Aorta (tissue), 5 donors: ENCODE results near the gene ADAM17. TPM values are rescaled to one million over a fixed set of nuclear protein-coding genes. Genes with fewer than 3 reads are reported as not detected.

ENCODE experiments used
- ATAC-seq: fragments of 200-7000 bp; cut with Tn5 transposase; one replicate; pipeline ENCODE4 v1.9.1; 2022; ENCODE audit warnings: moderate library complexity; ENCODE audit not compliant: low FRiP score
- DNase-seq, 2 donors: peaks; one replicate each; pipeline ENCODE4 v3.0.0-alpha.2; 2020
- H3K27ac ChIP-seq, 2 donors: one replicate each; pipeline ENCODE4 v1.5.1; 2013; ENCODE audit warnings: low read length in 2 of 2, mild to moderate bottlenecking in 2 of 2, moderate library complexity in 2 of 2, control low read depth in 1 of 2, inconsistent platforms in 1 of 2, low read depth in 1 of 2
- H3K27me3 ChIP-seq, 2 donors: one replicate each; pipeline ENCODE4 v1.6.1; 2013; ENCODE audit warnings: control low read depth in 1 of 2, low read length in 1 of 2, mild to moderate bottlenecking in 1 of 2, moderate library complexity in 1 of 2; ENCODE audit not compliant: insufficient read depth in 2 of 2, control insufficient read depth in 1 of 2
- H3K36me3 ChIP-seq, 2 donors: one replicate each; pipeline ENCODE4 v1.6.1; 2013; ENCODE audit warnings: control low read depth in 1 of 2, low read length in 1 of 2, mild to moderate bottlenecking in 1 of 2; ENCODE audit not compliant: insufficient read depth in 2 of 2, control insufficient read depth in 1 of 2
- H3K4me1 ChIP-seq, 2 donors: one replicate each; pipeline ENCODE4 v1.6.1; 2013; ENCODE audit warnings: low read length in 2 of 2, control low read depth in 1 of 2, mild to moderate bottlenecking in 1 of 2, moderate library complexity in 1 of 2; ENCODE audit not compliant: insufficient read depth in 2 of 2, control insufficient read depth in 1 of 2
- H3K4me3 ChIP-seq, 2 donors: one replicate each; pipeline ENCODE4 v1.5.1; 2013; ENCODE audit warnings: low read length in 2 of 2, control low read depth in 1 of 2, mild to moderate bottlenecking in 1 of 2
- H3K9me3 ChIP-seq: one replicate; pipeline ENCODE4 v1.6.1; 2013; ENCODE audit warnings: mild to moderate bottlenecking, low read length; ENCODE audit not compliant: control insufficient read depth
- WGBS, 2 donors: extraction: QIAGEN DNeasy Blood & Tissue Kit; methylation state at CpG; one replicate each; pipeline ENCODE4 v1.1.7; 2013; 5-methylcytosine and 5-hydroxymethylcytosine counted together
- intact Hi-C, 2 donors: fragments of 100-400 bp; cut with DNase I; formaldehyde crosslinking; loops; one replicate each; pipeline versions ENCODE4 v1.14.2 to v1.15.0; 2022
- polyA plus RNA-seq, 2 donors: library from polyadenylated mRNA; stranded (reverse); fragments of 200-250 nt; gene quantifications; one replicate each; pipeline ENCODE4 v1.2.3, GENCODE V29; 2013
- total RNA-seq, 2 donors: library from RNA; stranded (reverse); fragmentation: NEBNext Ultra II Directional; extraction: Animal tissue kit (Norgen Biotek cat#: 25700); gene quantifications; one replicate each; pipeline ENCODE4 v1.2.1, GENCODE V29; 2021
- donor health status: healthy with polysubstance abuse.
- donor health status: Bipolar disorder and iron deficiency.
- donor health status: DM: no; HTN: no; CAD: no.
- donor health status: DM: no; HTN: no; CAD: no.
- donor health status: DM: yes; HTN: yes; CAD: no.

Gene ADAM17
- total and polyA plus RNA-seq, 4 donors: 5.4 to 47.0 (median 26.8) TPM

DNA sequence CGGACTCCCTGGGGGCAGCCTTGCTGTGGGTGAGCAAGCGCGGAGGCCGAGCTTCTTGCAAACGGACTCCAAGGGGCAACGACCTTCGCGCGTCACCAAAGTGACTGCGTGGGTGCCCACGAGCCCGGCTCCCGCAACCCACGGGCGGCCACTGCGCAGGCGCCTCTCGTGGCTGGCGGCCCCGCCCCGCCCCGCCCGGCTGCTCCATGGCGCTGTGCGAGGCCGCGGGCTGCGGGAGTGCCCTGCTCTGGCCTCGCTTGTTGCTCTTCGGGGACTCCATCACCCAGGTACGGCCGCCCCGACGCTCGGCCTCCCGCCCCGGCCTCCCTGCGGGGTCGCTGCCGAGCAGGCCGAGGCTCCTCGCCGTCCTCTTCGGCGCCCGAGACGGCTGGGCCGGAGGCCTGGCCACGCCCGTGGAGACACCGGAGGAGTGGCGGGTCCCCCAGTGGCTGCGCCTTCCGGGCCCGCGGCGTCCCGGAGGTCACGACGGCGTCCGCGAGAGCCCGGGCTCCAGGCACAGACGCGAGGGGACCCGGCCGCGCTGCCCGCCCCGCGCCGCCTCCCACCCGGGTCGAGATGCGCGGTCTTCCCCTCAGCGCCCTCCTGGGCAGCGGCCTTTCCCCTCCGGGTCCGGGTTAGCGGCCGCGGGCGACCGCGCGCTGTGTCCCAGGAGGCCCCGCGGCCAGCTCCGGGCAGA, 81.1 kb downstream of the ADAM17 start, which contains the start of gene IAH1:
Gene IAH1, plus strand, starts transcription at position 191 of the 697 bp plus-strand sequence. Its CDS starts 16 bp downstream, at position 207.
- DNase-seq: peak; percentile 75 to 90
- 0 to 1% methylated on average over 44 to 91 of the region's 91 CpGs for WGBS, 2 donors
- H3K27ac ChIP-seq: peak within 1 kb of the TSS; percentile 8 to 66
- intact Hi-C loops: loop anchor here in 1 of 2 donors (5.0 kb wide), 2 partner anchors 52 to 158 kb away; partner anchors contain the start of genes CPSF3, ITGB1BP1 and YWHAQ
- no peaks in the 10 kb centered on the region for H3K9me3 ChIP-seq
- H3K36me3 ChIP-seq: no peaks in the 10 kb centered on the region
- H3K4me3 ChIP-seq: peak within 1 kb of the TSS; percentile 60 to 67
- peaks cover 0 to 3% of the 10 kb centered on the region in 2 donors for H3K4me1 ChIP-seq
- H3K27me3 ChIP-seq: no peaks in the 10 kb centered on the region
- ATAC-seq: peak; percentile 88

- DNase-seq (peak in 1 of 2 donors; percentile 70), ATAC-seq (peak; percentile 65)
- peaks cover 0 to 3% of the 10 kb centered on the region in 2 donors for H3K4me1 ChIP-seq
- H3K4me3 ChIP-seq: peak overlapping the region; percentile 20 to 60
- peak overlapping the region in 1 of 2 donors; percentile 38 for H3K27ac ChIP-seq
- H3K9me3 ChIP-seq: no peaks in the 10 kb centered on the region
- H3K36me3 ChIP-seq: no peaks in the 10 kb centered on the region
- H3K27me3 ChIP-seq: no peaks in the 10 kb centered on the region
- intact Hi-C loops: loop anchor here in 1 of 2 donors (5.0 kb wide), 2 partner anchors 52 to 158 kb away; partner anchors contain the start of genes CPSF3, ITGB1BP1 and YWHAQ
- 5% methylated on average over 39 of the region's 39 CpGs for WGBS, 2 donors
These were observed 81.7 kb downstream of the ADAM17 start for GRCh38 chr2:9473985-9474360.

DNA sequence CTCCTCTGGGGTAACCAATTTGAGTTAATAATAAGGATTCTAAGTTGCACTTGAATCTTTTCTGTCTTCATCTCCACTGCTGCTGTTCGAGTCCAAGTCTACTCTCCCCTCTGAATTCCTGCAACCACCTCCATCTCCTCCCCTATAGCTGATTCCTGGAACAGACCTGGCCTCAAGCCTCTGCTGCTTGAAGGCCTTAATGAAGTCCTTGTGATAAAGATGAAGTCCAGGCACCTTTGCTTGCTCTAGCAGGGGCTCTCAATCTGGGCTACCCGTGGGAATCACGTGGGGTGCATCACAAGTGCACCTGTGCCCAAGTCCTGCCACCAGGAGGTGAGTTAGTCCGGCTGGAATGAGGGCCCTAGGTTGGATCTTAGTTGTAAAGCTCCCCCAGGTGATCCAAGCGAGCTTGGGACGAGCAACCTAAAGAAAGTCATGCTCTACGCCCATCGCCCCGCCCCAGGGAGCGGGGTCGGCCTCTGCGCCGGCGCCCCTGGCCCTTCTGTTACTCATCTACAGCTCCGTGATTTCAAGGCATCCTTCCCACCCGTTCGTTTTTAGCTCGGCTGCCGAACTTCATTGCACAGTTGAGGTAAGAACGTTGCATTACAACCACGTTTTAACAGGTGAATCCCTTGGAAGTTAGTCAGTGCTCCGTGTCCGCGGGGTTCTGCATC, 82.2 kb downstream of the ADAM17 start:
- no peak for DNase-seq
- no peak overlapping the region for H3K4me3 ChIP-seq
- intact Hi-C loops: loop anchor here in 1 of 2 donors (5.0 kb wide), 2 partner anchors 51 to 159 kb away; partner anchors contain the start of genes CPSF3, ITGB1BP1 and YWHAQ
- H3K9me3 ChIP-seq: no peaks in the 10 kb centered on the region
- no peaks in the 10 kb centered on the region for H3K36me3 ChIP-seq
- H3K27me3 ChIP-seq: no peaks in the 10 kb centered on the region
- no peak overlapping the region for H3K27ac ChIP-seq
- ATAC-seq: no peak
- H3K4me1 ChIP-seq: peaks cover 0 to 3% of the 10 kb centered on the region in 2 donors
- 32 to 35% methylated on average over 24 of the region's 24 CpGs for WGBS, 2 donors

- intact Hi-C loops: loop anchor here in 1 of 2 donors (5.0 kb wide), 2 partner anchors 50 to 160 kb away; partner anchors contain the start of genes CPSF3, ITGB1BP1 and YWHAQ
- 97 to 98% methylated on average over 9 of the region's 9 CpGs for WGBS, 2 donors
- ATAC-seq: no peak
These were observed 83.1 kb downstream of the ADAM17 start for GRCh38 chr2:9472511-9472910.

GRCh38 chr2:9471206-9471605, 84.4 kb downstream of the ADAM17 start:
- DNase-seq (no peak), ATAC-seq (no peak)
- Histone ChIP-seq H3K27me3 (no peaks in the 10 kb centered on the region), H3K27ac (no peak overlapping the region), H3K4me3 (no peak overlapping the region), H3K9me3 (no peaks in the 10 kb centered on the region), H3K36me3 (no peaks in the 10 kb centered on the region), H3K4me1 (peaks cover 0 to 2% of the 10 kb centered on the region in 2 donors)
- intact Hi-C loops: loop anchor here in 1 of 2 donors (5.0 kb wide), 2 partner anchors 49 to 161 kb away; partner anchors contain the start of genes CPSF3, ITGB1BP1 and YWHAQ
- 30 to 31% methylated on average over 5 of the region's 5 CpGs for WGBS, 2 donors

More at GRCh38 chr2:9472511-9472910, 83.1 kb downstream of the ADAM17 start:
- DNase-seq: no peak
- H3K27me3 ChIP-seq: no peaks in the 10 kb centered on the region
- H3K4me1 ChIP-seq: peaks cover 0 to 3% of the 10 kb centered on the region in 2 donors
- H3K27ac ChIP-seq: no peak overlapping the region
- no peak overlapping the region for H3K4me3 ChIP-seq
- H3K36me3 ChIP-seq: no peaks in the 10 kb centered on the region
- H3K9me3 ChIP-seq: no peaks in the 10 kb centered on the region

DNA sequence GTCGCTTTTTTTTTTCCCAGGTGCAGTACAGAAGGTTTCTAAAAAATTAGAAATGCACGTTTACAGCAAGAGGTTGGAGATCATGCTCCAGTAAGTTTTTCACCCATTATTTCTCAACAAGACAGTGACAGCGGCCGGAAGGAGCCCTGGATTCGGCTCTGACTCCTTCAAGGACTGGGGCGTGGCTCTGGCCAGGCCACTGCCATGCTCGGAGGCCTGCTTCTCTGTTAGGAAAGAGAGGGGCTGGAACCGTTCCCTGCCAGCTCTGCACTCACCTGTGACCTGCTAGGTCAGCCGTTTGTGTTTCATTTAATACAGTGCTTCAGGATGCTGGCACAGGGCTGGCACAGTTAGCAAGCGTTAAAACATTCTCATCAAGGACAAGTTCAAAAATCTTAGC, 87.9 kb downstream of the ADAM17 start:
- 86 to 87% methylated on average over 10 of the region's 10 CpGs for WGBS, 2 donors
- ATAC-seq: no peak
- Histone ChIP-seq H3K27ac (no peak overlapping the region), H3K36me3 (peaks cover 0 to 5% of the 10 kb centered on the region in 2 donors), H3K27me3 (no peaks in the 10 kb centered on the region), H3K4me1 (no peaks in the 10 kb centered on the region), H3K9me3 (no peaks in the 10 kb centered on the region), H3K4me3 (no peak overlapping the region)
- intact Hi-C loops: no loop called here
- DNase-seq: peak in 1 of 2 donors; percentile 41

DNA sequence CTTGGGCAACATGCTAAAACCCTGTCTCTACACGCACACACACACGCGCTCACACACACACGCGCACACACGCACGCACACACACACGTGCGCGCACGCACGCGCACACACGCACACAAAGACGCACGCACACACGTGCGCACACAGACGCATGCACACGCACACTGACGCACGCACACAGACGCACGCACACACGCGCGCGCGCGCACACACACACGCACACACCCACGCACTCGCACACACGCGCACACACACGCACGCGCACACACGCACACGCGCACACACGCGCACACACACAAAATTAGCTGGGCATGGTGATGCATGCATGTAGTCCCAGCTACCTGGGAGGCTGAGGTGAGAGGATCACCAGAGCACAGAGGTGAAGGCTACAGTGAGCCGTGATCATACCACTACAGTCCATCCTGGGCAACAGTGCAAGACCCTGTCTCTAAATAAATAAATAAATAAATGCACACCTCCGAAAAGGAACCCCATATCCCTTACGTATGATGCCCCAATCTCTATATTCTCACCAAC, 89.4 kb downstream of the ADAM17 start:
- no peak overlapping the region for H3K27ac ChIP-seq
- H3K4me1 ChIP-seq: no peaks in the 10 kb centered on the region
- no peaks in the 10 kb centered on the region for H3K27me3 ChIP-seq
- ATAC-seq (no peak), DNase-seq (peak in 1 of 2 donors; percentile 9)
- H3K36me3 ChIP-seq: peaks cover 0 to 5% of the 10 kb centered on the region in 2 donors
- no peaks in the 10 kb centered on the region for H3K9me3 ChIP-seq
- no peak overlapping the region for H3K4me3 ChIP-seq
- WGBS, 2 donors: 85 to 95% methylated on average over 46 of the region's 46 CpGs
- intact Hi-C loops: no loop called here

DNA sequence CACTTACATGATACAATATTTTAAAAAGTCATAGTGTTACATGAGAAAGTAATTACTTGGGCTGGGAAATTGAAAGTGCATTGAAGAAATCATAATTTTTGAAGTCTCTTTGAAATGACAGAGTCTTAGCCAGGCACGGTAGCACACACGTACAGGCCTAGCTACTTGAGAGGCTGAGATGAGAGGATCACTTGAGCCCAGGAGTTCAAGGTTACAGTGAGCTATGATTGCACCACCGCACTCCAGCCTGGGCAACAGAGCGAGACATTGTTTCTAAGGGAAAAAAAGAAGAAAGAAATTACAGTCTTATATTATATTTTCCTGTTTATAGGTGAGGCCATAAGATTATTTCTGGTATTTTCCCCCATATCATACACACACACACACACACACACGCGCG, 90.5 kb downstream of the ADAM17 start:
- Histone ChIP-seq H3K27me3 (no peaks in the 10 kb centered on the region), H3K9me3 (no peaks in the 10 kb centered on the region), H3K4me3 (no peak overlapping the region), H3K27ac (no peak overlapping the region), H3K36me3 (peaks cover 0 to 7% of the 10 kb centered on the region in 2 donors), H3K4me1 (no peaks in the 10 kb centered on the region)
- DNase-seq: peak in 1 of 2 donors; percentile 2
- ATAC-seq: no peak
- 82 to 90% methylated on average over 7 of the region's 7 CpGs for WGBS, 2 donors
- intact Hi-C loops: no loop called here
